Omental fat pad (tissue), 4 donors: ENCODE results near the gene MAGI2. TPM values are rescaled to one million over a fixed set of nuclear protein-coding genes. Genes with fewer than 3 reads are reported as not detected.

ENCODE experiments used
- ATAC-seq: fragments of 150-250 bp; one replicate; pipeline ENCODE4 v1.9.1; 2016; ENCODE audit warnings: mild to moderate bottlenecking, moderate library complexity; ENCODE audit not compliant: low FRiP score
- DNase-seq: peaks from one replicate; pipeline ENCODE4 v3.0.0-alpha.2; 2019; ENCODE audit warnings: low spot score
- total RNA-seq, 4 donors: library from RNA; depleted of rRNA; stranded (reverse); fragments of >200 nt; gene quantifications; one replicate each; pipeline ENCODE4 v1.1.0, GENCODE V29; 2016
- TF ChIP-seq, protein P1 (sequence below), 3 donors: fragments of 450-650 bp; IDR thresholded peaks; one replicate each; pipeline ENCODE4 v1.5.1; 2016 to 2017; ENCODE audit warnings: antibody characterized with exemption in 3 of 3, mild to moderate bottlenecking in 3 of 3, moderate library complexity in 2 of 3

The MAGI2 gene
- total RNA-seq, 4 donors from 2014 or later = 9.3 to 20.6 (median 13.2) TPM

DNA sequence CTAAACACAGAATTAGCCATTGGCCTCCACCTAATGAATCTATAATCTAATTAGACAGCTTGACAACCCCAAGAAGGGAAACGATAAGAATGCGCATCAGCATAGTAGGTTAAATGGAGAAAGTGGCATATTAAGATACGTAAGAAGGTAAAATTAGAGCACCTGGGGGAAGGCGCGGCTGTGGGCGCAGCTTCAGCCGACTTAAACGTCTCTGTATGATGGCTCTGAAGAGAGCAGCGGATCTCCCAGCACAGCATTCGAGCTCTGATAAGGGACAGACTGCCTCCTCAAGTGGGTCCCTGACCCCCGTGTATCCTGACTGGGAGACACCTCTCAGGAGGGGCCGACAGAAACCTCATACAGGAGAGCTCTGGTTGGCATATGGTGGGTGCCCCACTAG lies 1136.1 kb downstream of the MAGI2 start:
- TF ChIP-seq, protein P1, sequence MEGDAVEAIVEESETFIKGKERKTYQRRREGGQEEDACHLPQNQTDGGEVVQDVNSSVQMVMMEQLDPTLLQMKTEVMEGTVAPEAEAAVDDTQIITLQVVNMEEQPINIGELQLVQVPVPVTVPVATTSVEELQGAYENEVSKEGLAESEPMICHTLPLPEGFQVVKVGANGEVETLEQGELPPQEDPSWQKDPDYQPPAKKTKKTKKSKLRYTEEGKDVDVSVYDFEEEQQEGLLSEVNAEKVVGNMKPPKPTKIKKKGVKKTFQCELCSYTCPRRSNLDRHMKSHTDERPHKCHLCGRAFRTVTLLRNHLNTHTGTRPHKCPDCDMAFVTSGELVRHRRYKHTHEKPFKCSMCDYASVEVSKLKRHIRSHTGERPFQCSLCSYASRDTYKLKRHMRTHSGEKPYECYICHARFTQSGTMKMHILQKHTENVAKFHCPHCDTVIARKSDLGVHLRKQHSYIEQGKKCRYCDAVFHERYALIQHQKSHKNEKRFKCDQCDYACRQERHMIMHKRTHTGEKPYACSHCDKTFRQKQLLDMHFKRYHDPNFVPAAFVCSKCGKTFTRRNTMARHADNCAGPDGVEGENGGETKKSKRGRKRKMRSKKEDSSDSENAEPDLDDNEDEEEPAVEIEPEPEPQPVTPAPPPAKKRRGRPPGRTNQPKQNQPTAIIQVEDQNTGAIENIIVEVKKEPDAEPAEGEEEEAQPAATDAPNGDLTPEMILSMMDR (IDR thresholded peaks at IDR 0.05) = no peak
- DNase-seq (no peak), ATAC-seq (no peak)

DNA sequence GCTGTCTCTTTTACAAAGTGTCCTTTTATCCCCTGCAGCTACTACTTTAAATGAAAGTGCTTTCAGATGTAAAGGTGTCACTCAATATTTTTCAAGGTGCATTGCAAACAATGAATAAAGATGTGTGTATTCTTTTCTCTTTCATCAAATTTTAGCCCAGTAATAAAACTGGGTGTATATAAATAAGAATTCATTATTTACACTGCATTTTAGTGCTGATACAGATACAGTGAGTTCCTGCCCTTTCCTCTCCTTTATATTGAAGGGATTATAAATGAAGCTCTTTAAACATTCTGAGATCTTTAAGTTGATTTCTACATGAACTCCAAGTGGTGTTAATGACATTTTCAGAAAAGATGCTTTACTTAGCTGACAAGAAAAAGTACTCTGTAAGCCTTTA lies 1137.4 kb downstream of the MAGI2 start:
- TF ChIP-seq, protein P1 (IDR thresholded peaks at IDR 0.05) = no peak
- no peak for DNase-seq
- ATAC-seq = no peak

DNA sequence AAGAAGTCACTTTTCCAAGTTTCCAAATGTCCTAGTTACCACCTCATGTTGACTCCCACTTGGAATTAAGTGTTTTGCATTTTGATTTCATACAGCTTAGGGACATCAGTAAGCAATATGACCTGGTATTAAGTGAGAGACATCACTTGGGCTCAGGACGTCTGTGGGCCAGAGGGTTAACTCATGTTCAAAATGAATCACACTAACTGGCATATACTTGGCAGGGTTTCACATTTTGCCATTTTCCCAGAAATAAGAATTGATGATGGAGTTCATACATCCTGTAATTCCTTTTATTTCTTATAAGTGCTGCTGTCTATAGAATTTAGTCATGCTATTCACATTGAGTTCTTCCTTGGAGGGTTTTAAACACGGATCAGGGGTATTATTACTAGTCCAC lies 1138.3 kb downstream of the MAGI2 start:
- ATAC-seq (no peak), DNase-seq (no peak)
- TF ChIP-seq, protein P1 (IDR thresholded peaks at IDR 0.05) = no peak

DNA sequence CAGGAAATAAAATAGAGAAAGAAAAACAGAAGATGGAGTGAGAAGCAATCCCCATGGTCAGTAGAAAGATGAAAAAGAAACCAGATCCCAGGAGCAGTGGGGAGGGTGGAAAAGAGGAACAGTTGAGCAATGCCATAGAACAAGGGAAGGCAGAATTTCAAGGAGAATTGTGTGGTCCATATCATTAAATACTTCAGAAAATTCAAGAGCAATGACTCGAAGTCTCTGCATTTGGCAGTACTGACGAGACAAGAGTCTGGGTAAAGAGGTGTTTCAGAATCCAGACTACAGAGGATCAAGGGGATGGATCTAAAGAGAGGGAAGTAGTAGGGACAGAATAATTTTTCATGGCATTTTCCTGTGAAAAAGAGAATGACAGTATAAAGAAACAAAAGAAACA lies 1142.3 kb downstream of the MAGI2 start:
- TF ChIP-seq, protein P1 (IDR thresholded peaks at IDR 0.05) = no peak
- no peak for ATAC-seq
- no peak for DNase-seq

GRCh38 chr7:78307892-78308291 lies 1145.6 kb downstream of the MAGI2 start:
- no peak for DNase-seq
- no peak for ATAC-seq
- TF ChIP-seq, protein P1 (IDR thresholded peaks at IDR 0.05) = no peak

DNA sequence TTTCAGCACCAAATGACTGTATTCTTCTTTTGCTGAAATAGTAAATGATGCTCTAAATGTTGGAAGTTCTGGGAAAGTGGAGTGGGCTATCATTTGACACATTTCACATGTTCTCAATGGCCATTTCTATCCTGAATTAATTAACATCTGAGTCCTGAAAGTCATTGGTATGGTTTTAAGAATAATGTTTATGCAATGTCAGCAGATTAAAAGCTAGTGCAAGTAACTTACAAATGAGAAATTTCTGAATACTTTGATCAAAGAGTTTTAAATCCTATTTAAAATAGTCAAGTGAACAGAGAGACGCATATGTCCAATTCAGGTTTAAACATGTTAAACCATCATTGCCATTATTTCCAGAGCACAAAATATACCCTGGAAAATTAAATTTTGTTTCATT lies 1146.8 kb downstream of the MAGI2 start:
- no peak for ATAC-seq
- TF ChIP-seq, protein P1 (IDR thresholded peaks at IDR 0.05) = no peak
- no peak for DNase-seq

- DNase-seq (no peak), ATAC-seq (no peak)
- TF ChIP-seq, protein P1 (IDR thresholded peaks at IDR 0.05) = no peak
These were observed 1152.1 kb downstream of the MAGI2 start for GRCh38 chr7:78301407-78301806.
